Stimulated activated CD4-positive, alpha-beta T cell treated with anti-CD3 and anti-CD28 coated beads, Interleukin-1b, Interleukin-23, amount 100 ng/mL, for 4 hours (primary cell): ENCODE measurements around the gene GGTLC1.

Source experiments
- DNase-seq, 2 donors: peaks; one replicate each; pipeline ENCODE4 v3.0.0-alpha.2; 2020; ENCODE audit warnings: low read depth in 2 of 2

Gene GGTLC1

DNA sequence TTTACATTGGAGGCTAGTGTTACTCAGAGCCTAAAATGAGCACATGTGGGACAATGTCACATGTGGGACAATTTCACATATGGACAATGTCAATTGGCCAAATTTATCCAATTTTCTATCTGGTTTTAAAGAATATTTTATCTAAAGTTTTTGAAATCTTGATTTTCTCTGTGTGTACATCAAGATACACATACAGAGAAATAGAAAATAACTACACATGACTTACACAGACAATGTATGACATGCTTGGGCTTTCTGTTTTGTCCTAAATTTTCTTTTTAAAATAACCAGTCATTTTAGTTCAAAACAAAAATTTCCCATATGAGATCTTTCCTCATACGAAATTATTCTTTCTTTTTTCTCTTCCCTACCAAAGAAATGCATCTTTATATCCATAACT lies 24.6 kb downstream of the GGTLC1 start:
- DNase-seq, result no peak

DNA sequence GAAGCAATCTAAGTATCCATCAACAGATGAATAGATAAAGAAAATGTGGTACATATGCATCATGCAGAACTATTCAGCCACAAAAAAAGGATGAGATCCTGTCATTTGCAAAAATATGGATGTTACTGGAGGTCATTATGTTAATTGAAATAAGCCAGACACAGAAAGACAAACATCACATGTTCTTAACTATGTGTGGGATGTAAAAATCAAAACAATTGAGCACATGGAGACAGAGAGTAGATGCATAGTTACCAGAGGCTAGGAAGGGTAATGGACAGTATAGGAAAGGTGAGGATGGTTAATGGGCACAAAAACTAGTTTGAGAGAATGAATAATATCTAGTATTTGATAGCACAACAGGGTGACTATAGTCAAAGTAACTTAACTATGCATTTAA lies 26.3 kb downstream of the GGTLC1 start:
- DNase-seq, result no peak

DNA sequence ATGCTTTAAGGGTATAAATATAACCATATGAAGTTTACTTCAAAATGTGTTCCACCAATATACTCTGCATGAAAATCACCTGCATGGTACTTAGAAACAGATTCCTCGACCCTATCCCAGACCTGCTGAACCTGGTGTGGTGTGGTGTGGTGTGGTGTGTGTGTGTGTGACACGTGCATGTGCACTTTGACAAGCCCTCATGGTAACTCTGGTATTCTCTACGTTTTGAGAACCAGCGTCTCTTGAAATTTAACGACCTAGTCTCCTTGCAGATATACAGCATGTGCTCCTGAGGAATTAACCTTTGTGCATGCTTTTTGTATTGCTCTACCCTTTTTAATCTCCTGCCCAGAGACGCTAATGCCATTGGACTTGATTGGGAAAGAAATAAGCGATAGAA lies 29.5 kb downstream of the GGTLC1 start:
- DNase-seq, result no peak

GRCh38 chr20:23955896-23956295 lies 32.7 kb downstream of the GGTLC1 start:
- DNase-seq, result no peak

DNA sequence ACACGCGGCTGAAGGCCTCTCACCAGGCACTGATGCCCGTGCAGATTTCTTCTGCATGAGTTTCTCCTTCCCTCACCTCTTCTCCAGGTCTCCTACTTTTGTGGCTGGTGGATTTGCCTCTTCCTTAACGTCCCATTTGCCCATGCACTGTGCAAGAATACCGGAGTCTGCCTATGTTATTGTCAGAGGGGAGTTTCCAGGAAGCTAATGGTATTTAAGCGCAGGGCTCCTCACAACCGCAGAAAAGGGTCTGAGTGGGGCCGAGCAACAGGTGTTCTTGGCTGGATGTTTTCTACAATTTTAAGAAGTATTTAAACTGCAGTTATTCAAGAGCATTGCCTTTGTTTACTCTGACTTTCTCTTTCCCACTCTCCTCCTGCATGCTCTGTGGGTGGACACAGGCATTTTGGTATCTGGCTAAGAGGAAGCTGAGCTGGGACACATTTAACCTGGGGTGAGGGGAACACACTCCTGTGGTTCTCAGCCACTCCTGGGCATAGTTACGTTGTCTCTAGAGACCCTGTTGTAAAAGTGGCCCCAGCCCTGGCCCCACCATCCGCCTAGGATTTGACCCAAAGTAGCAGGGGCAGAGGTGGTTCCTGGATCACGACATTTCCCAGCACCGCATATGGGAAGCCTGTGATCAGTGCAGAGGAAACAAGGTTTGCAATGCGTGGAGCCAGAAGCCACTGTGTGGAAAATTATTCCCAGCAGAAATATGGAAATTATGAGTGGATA lies 34.4 kb downstream of the GGTLC1 start:
- DNase-seq, result no peak

DNA sequence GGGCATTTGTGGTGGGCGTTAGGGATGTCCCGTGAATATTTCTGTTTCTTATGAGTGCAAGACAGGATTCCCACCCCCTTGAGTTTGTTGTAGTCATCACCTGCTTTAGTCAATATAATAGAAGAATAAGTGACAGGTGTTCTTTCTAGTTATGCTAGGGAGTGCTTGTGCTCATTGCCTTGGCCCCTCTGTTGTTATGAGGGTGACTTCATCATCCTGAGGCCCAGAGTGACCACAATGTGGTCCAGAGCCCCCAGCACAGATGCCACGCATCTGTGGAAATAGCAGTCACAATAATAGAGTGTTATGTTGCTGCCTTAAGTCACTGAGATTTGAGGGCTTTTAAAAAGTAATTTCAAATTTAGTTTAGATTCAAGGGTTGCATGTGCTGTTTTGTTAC lies 42.4 kb downstream of the GGTLC1 start:
- no peak for DNase-seq

DNA sequence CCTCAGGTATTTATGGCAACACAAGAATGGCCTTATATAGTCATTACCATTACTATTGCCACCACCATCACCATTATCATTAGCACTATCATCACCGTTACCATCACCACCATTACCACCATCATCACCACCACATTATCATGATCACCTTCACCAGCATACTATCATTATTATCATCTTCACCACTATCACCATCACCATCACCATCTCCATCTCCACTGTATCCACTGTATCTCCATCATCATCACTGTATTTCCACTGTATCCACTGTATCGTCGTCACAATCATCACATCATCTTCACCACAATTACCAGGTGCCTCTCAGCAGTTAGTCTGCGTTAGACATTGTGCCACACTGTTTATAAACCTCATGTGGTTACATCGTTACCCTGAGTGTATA lies 45.3 kb downstream of the GGTLC1 start:
- DNase-seq, result no peak

- DNase-seq, result no peak
Measured at GRCh38 chr20:23939641-23940040, 48.9 kb downstream of the GGTLC1 start.

DNA sequence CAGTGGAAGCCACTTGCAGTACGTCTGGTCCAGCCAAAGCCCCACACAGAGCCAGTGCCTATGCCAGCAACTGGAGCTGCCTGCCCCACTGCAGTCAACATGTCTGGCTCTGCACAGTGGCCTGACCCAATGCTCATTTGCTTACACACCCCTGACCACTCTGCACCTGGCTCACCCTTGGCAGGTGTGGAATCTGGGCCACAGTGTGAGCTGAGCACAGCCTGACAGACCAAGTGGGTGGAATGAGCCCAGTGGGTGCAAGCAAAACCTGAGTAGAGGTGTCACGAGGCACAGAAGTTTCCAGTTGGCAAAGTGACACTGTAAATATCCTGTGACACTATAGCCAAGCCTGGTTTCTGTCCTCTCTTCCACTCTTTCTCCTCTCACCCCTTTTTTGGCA lies 49.5 kb downstream of the GGTLC1 start:
- no peak for DNase-seq

- no peak for DNase-seq
Measured at GRCh38 chr20:23938118-23938438, 50.5 kb downstream of the GGTLC1 start.

- DNase-seq, result peak; percentile 9 to 50
Measured at GRCh38 chr20:23937303-23938117, 51.1 kb downstream of the GGTLC1 start.
